H9 (cell line): ENCODE results near the gene PRKAG2. TPM values are rescaled to one million over a fixed set of nuclear protein-coding genes. Genes with fewer than 3 reads are reported as not detected.
A peak's percentile ranks its signal among the peaks of the same experiment; 100 is the strongest.

Source experiments
- DNase-seq: peaks from one replicate; pipeline ENCODE4 v3.0.0-alpha.2; 2017
- H2AFZ ChIP-seq: one replicate; pipeline ENCODE4 v1.6.1; 2013; ENCODE audit warnings: mild to moderate bottlenecking, low read length, control low read depth, moderate library complexity
- H2AK5ac ChIP-seq: 2 replicates; pipeline ENCODE4 v1.6.1; 2013; ENCODE audit warnings: low read length, control low read depth, mixed read lengths; ENCODE audit not compliant: insufficient read length
- H2BK120ac ChIP-seq: one replicate; pipeline ENCODE4 v1.6.1; 2013; ENCODE audit warnings: low read depth, mild to moderate bottlenecking, low read length, control low read depth, inconsistent platforms; ENCODE audit not compliant: poor library complexity, severe bottlenecking
- H2BK12ac ChIP-seq: 2 replicates; pipeline ENCODE4 v1.6.1; 2013; ENCODE audit warnings: low read length, control low read depth, mixed read lengths, low read depth; ENCODE audit not compliant: insufficient read length
- H2BK15ac ChIP-seq: 2 replicates; pipeline ENCODE4 v1.6.1; 2013; ENCODE audit warnings: low read depth, low read length, control low read depth
- H2BK20ac ChIP-seq: one replicate; pipeline ENCODE4 v1.6.1; 2013; ENCODE audit warnings: low read depth, mild to moderate bottlenecking, low read length, control low read depth, inconsistent platforms; ENCODE audit not compliant: poor library complexity, severe bottlenecking
- H2BK5ac ChIP-seq: 2 replicates; pipeline ENCODE4 v1.6.1; 2013; ENCODE audit warnings: low read length, control low read depth, mixed read lengths; ENCODE audit not compliant: insufficient read length
- H3K14ac ChIP-seq: 2 replicates; pipeline ENCODE4 v1.6.1; 2013; ENCODE audit warnings: low read length, control low read depth; ENCODE audit not compliant: insufficient read depth
- H3K18ac ChIP-seq: 2 replicates; pipeline ENCODE4 v1.6.1; 2013; ENCODE audit warnings: low read depth, mild to moderate bottlenecking, mixed read lengths, low read length, control low read depth; ENCODE audit not compliant: insufficient read length
- H3K23ac ChIP-seq: 2 replicates; pipeline ENCODE4 v1.6.1; 2013; ENCODE audit warnings: low read length, control low read depth, mixed read lengths, low read depth; ENCODE audit not compliant: insufficient read length
- H3K23me2 ChIP-seq: 2 replicates; pipeline ENCODE4 v1.6.1; 2013; ENCODE audit warnings: low read depth, mild to moderate bottlenecking, mixed read lengths, low read length, control low read depth; ENCODE audit not compliant: insufficient read length, poor library complexity, severe bottlenecking
- H3K27ac ChIP-seq: 2 replicates; pipeline ENCODE4 v1.5.1; 2013; ENCODE audit warnings: low read length, control low read depth, mixed read lengths, low read depth; ENCODE audit not compliant: insufficient read length
- H3K27me3 ChIP-seq: 2 replicates; pipeline ENCODE4 v1.6.1; 2013; ENCODE audit warnings: low read length, control low read depth, inconsistent platforms; ENCODE audit not compliant: insufficient read depth
- H3K4ac ChIP-seq: 2 replicates; pipeline ENCODE4 v1.6.1; 2013; ENCODE audit warnings: low read depth, mild to moderate bottlenecking, control low read depth, inconsistent platforms, low read length, moderate library complexity
- H3K4me1 ChIP-seq: 2 replicates; pipeline ENCODE4 v1.6.1; 2013; ENCODE audit warnings: low read length, control low read depth, inconsistent platforms; ENCODE audit not compliant: insufficient read depth
- H3K4me2 ChIP-seq: 2 replicates; pipeline ENCODE4 v1.6.1; 2013; ENCODE audit warnings: low read length, control low read depth, mixed read lengths; ENCODE audit not compliant: insufficient read length, insufficient read depth
- H3K56ac ChIP-seq: 2 replicates; pipeline ENCODE4 v1.6.1; 2013; ENCODE audit warnings: low read depth, mild to moderate bottlenecking, mixed read lengths, low read length, control low read depth; ENCODE audit not compliant: insufficient read length
- H3K79me1 ChIP-seq: 2 replicates; pipeline ENCODE4 v1.6.1; 2013; ENCODE audit warnings: low read depth, mild to moderate bottlenecking, moderate library complexity, low read length, control low read depth, inconsistent platforms; ENCODE audit not compliant: insufficient read depth, poor library complexity, severe bottlenecking
- H3K79me2 ChIP-seq: 2 replicates; pipeline ENCODE4 v1.6.1; 2013; ENCODE audit warnings: low read length, control low read depth, inconsistent platforms; ENCODE audit not compliant: insufficient read depth
- H3K9ac ChIP-seq: 2 replicates; pipeline ENCODE4 v1.6.1; 2013; ENCODE audit warnings: low read length, control low read depth, mixed read lengths; ENCODE audit not compliant: insufficient read length; ENCODE audit errors: extremely low read depth
- H3K9me3 ChIP-seq: one replicate; pipeline ENCODE4 v1.6.1; 2013; ENCODE audit warnings: low read depth, low read length, inconsistent platforms; ENCODE audit not compliant: control insufficient read depth
- H3T11ph ChIP-seq: one replicate; pipeline ENCODE4 v1.6.1; 2013; ENCODE audit warnings: mild to moderate bottlenecking, low read length, control low read depth, inconsistent platforms
- H4K20me1 ChIP-seq: one replicate; pipeline ENCODE4 v1.6.1; 2013; ENCODE audit not compliant: control insufficient read depth, insufficient read length, insufficient read depth
- H4K5ac ChIP-seq: 2 replicates; pipeline ENCODE4 v1.6.1; 2013; ENCODE audit warnings: low read depth, mild to moderate bottlenecking, mixed read lengths, low read length, control low read depth; ENCODE audit not compliant: insufficient read length
- H4K8ac ChIP-seq: replicated peaks from 2 replicates; pipeline ENCODE4 v1.6.1; 2013; ENCODE audit warnings: low read length, control low read depth, mixed read lengths, low read depth; ENCODE audit not compliant: insufficient read length
- H4K91ac ChIP-seq: 2 replicates; pipeline ENCODE4 v1.6.1; 2013; ENCODE audit warnings: low read depth, mild to moderate bottlenecking, moderate library complexity, mixed read lengths, low read length, control low read depth; ENCODE audit not compliant: insufficient read length
- H3K27ac Mint-ChIP-seq, 3 experiments: 2 replicates in 2 of 3; 3 replicates in 1 of 3; pipeline ENCODE4 v1.8.0; 2020 to 2021; ENCODE audit warnings: mixed read lengths in 3 of 3, mild to moderate bottlenecking in 1 of 3, moderate library complexity in 1 of 3
- H3K27me3 Mint-ChIP-seq: 2 replicates; pipeline ENCODE4 v1.8.0; 2021; ENCODE audit warnings: low read depth, mild to moderate bottlenecking, moderate library complexity, mixed read lengths
- H3K36me3 Mint-ChIP-seq, 3 experiments: 2 replicates in 2 of 3; 3 replicates in 1 of 3; pipeline ENCODE4 v1.8.0; 2020 to 2021; ENCODE audit warnings: low read depth in 3 of 3, mixed read lengths in 3 of 3; ENCODE audit not compliant: insufficient read depth in 1 of 3
- H3K4me1 Mint-ChIP-seq, 2 experiments: 2 replicates each; pipeline ENCODE4 v1.8.0; 2020; ENCODE audit warnings: mixed read lengths in 2 of 2
- H3K4me3 Mint-ChIP-seq, 2 experiments: 2 replicates in 1 of 2; 3 replicates in 1 of 2; pipeline ENCODE4 v1.8.0; 2020 to 2021; ENCODE audit warnings: mild to moderate bottlenecking in 2 of 2, mixed read lengths in 2 of 2, moderate library complexity in 1 of 2
- H3K9me3 Mint-ChIP-seq, 2 experiments: 2 replicates in 1 of 2; 3 replicates in 1 of 2; pipeline ENCODE4 v1.8.0; 2020; ENCODE audit warnings: mild to moderate bottlenecking in 2 of 2, mixed read lengths in 2 of 2, moderate library complexity in 1 of 2
- WGBS: extraction: QIAGEN DNeasy Blood & Tissue Kit; methylation state at CpG from one replicate; pipeline ENCODE4 v1.1.7; 2013; ENCODE audit warnings: missing lambda C conversion rate, low lambda C conversion rate, mixed read lengths; ENCODE audit not compliant: insufficient read length; ENCODE audit errors: extremely low coverage; 5-methylcytosine and 5-hydroxymethylcytosine counted together
- total RNA-seq: library from RNA; stranded (reverse); gene quantifications from 2 replicates; pipeline ENCODE4 v1.2.1, GENCODE V29; 2021
- TF ChIP-seq, protein P1 (sequence below): fragments of 200-600 bp; sonication (generic); conservative IDR thresholded peaks from 3 replicates; pipeline ENCODE4 v1.8.0; 2021; ENCODE audit warnings: antibody characterized with exemption, mild to moderate bottlenecking

PRKAG2 gene
- total RNA-seq, 1 experiment from 2014 or later = 11.8 TPM

GRCh38 chr7:151719897-151720242 is 157.0 kb downstream of the PRKAG2 start:
- H2AFZ ChIP-seq = no peak overlapping the region
- no peak for DNase-seq
- H3K56ac ChIP-seq = no peak overlapping the region
- H3K27ac ChIP-seq = no peak overlapping the region
- H3K27me3 ChIP-seq = no peaks in the 10 kb centered on the region
- no peaks in the 10 kb centered on the region for H3K23me2 ChIP-seq
- no peak overlapping the region; the same call in 1 of the 2 replicates for H3K14ac ChIP-seq
- no CpG with 5 or more reads among the region's 2 CpGs for WGBS
- H3K4me3 Mint-ChIP-seq = no peak overlapping the region
- H3K79me2 ChIP-seq = no peaks in the 10 kb centered on the region
- no peaks in the 10 kb centered on the region for H4K20me1 ChIP-seq
- H2BK12ac ChIP-seq = no peak overlapping the region
- no peaks in the 10 kb centered on the region for H3K79me1 ChIP-seq
- peaks cover 4% of the 10 kb centered on the region in 2 experiments; a peak in 2 of 4 replicates for H3K4me1 Mint-ChIP-seq
- H3K4ac ChIP-seq = no peak overlapping the region
- H4K5ac ChIP-seq = no peak overlapping the region
- no peak overlapping the region for H3K4me2 ChIP-seq
- no peak overlapping the region for H2AK5ac ChIP-seq
- no peak overlapping the region for H3T11ph ChIP-seq
- no peak overlapping the region for H2BK120ac ChIP-seq
- H3K4me1 ChIP-seq = no peaks in the 10 kb centered on the region
- H3K9me3 ChIP-seq = no peaks in the 10 kb centered on the region
- H3K36me3 Mint-ChIP-seq = no peaks in the 10 kb centered on the region
- no peak overlapping the region for H2BK20ac ChIP-seq
- H2BK5ac ChIP-seq = no peak overlapping the region
- H3K27ac Mint-ChIP-seq = peak overlapping the region in 1 of 3 experiments; percentile 84; a peak in 2 of 7 replicates
- H3K9me3 Mint-ChIP-seq = peaks cover 0 to 8% of the 10 kb centered on the region in 2 experiments; a peak in 1 of 5 replicates
- H3K9ac ChIP-seq = no peak overlapping the region
- no peak overlapping the region for H3K23ac ChIP-seq
- H2BK15ac ChIP-seq = no peak overlapping the region
- no peak overlapping the region for H4K8ac ChIP-seq
- TF ChIP-seq, protein P1, sequence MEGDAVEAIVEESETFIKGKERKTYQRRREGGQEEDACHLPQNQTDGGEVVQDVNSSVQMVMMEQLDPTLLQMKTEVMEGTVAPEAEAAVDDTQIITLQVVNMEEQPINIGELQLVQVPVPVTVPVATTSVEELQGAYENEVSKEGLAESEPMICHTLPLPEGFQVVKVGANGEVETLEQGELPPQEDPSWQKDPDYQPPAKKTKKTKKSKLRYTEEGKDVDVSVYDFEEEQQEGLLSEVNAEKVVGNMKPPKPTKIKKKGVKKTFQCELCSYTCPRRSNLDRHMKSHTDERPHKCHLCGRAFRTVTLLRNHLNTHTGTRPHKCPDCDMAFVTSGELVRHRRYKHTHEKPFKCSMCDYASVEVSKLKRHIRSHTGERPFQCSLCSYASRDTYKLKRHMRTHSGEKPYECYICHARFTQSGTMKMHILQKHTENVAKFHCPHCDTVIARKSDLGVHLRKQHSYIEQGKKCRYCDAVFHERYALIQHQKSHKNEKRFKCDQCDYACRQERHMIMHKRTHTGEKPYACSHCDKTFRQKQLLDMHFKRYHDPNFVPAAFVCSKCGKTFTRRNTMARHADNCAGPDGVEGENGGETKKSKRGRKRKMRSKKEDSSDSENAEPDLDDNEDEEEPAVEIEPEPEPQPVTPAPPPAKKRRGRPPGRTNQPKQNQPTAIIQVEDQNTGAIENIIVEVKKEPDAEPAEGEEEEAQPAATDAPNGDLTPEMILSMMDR = no peak
- H3K18ac ChIP-seq = no peak overlapping the region
- H3K27me3 Mint-ChIP-seq = peaks cover 15% of the 10 kb centered on the region
- no peak overlapping the region for H4K91ac ChIP-seq
